LNCaP clone FGC (cell line): ENCODE measurements around the gene OOSP4B.

Experiments used
- DNase-seq: peaks from one replicate; pipeline ENCODE4 v3.0.0-alpha.2; 2011; ENCODE audit warnings: low read depth
- H3K4me3 ChIP-seq: 2 replicates; pipeline ENCODE4 v1.5.1; 2011; ENCODE audit warnings: mild to moderate bottlenecking, low read depth, low read length, control low read depth
- TF ChIP-seq, protein P1 (sequence below): IDR thresholded peaks from 2 replicates; pipeline ENCODE4 v1.5.1; 2012; ENCODE audit warnings: mild to moderate bottlenecking; ENCODE audit not compliant: control insufficient read depth, insufficient read depth; ENCODE audit errors: extremely low read depth

The OOSP4B gene

DNA sequence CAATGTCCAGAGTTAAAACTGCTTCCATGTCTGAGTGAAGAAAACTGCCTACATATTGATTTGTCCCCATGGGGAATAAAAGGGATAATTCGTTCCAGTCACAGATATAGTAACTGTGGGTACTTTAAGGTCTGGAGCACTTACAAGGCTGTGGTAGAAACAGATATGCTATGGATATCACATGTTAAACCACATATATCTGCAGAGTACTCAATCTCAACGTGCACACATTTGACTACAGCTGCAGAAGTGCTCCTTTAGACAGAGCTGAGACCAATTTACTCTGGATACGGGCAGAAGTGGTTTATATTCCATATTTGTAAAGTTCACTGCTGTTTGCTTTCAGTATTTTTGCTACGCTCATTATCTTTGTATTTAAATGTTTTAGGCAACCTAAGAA is 61.8 kb downstream of the OOSP4B start:
- H3K4me3 ChIP-seq: no peak overlapping the region
- TF ChIP-seq, protein P1, sequence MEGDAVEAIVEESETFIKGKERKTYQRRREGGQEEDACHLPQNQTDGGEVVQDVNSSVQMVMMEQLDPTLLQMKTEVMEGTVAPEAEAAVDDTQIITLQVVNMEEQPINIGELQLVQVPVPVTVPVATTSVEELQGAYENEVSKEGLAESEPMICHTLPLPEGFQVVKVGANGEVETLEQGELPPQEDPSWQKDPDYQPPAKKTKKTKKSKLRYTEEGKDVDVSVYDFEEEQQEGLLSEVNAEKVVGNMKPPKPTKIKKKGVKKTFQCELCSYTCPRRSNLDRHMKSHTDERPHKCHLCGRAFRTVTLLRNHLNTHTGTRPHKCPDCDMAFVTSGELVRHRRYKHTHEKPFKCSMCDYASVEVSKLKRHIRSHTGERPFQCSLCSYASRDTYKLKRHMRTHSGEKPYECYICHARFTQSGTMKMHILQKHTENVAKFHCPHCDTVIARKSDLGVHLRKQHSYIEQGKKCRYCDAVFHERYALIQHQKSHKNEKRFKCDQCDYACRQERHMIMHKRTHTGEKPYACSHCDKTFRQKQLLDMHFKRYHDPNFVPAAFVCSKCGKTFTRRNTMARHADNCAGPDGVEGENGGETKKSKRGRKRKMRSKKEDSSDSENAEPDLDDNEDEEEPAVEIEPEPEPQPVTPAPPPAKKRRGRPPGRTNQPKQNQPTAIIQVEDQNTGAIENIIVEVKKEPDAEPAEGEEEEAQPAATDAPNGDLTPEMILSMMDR: no peak
- DNase-seq: no peak

DNA sequence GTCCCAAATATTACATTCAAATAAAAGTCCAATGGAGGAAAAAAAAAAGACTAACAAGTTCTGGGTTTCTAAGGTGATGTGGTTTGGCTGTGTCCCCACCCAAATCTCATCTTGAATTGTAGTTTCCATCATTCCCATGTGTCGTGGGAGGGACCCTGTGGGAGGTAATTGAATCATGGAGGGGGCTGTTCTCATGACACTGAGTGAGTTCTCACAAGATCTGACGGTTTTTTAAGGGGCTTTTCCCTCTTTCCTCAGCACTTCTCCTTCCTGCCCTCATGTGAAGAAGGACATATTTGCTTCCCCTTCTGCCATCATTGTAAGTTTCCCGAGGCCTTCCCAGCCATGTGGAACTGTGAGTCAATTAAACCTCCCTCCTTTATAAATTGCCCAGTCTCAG is 63.6 kb downstream of the OOSP4B start:
- DNase-seq: no peak
- no peak overlapping the region for H3K4me3 ChIP-seq
- TF ChIP-seq, protein P1: no peak
